IPS DF 6.9 (cell line): ENCODE results near the gene LEFTY1.

Source experiments
- DNase-seq: peaks from one replicate; pipeline ENCODE4 v3.0.0-alpha.2; 2013; ENCODE audit warnings: low read depth, low spot score
- H3K27ac ChIP-seq: one replicate; pipeline ENCODE4 v1.5.1; 2013; ENCODE audit warnings: low read length, control low read depth
- H3K27me3 ChIP-seq: 2 replicates; pipeline ENCODE4 v1.6.1; 2013; ENCODE audit warnings: mild to moderate bottlenecking, low read length; ENCODE audit not compliant: control insufficient read depth, insufficient read depth
- H3K36me3 ChIP-seq: 2 replicates; pipeline ENCODE4 v1.6.1; 2013; ENCODE audit warnings: low read length; ENCODE audit not compliant: control insufficient read depth, insufficient read depth
- H3K4me1 ChIP-seq: 2 replicates; pipeline ENCODE4 v1.6.1; 2013; ENCODE audit warnings: low read length; ENCODE audit not compliant: control insufficient read depth, insufficient read depth
- H3K4me3 ChIP-seq: 2 replicates; pipeline ENCODE4 v1.5.1; 2013; ENCODE audit warnings: mild to moderate bottlenecking, low read length
- H3K9me3 ChIP-seq: 2 replicates; pipeline ENCODE4 v1.6.1; 2013; ENCODE audit warnings: low read length, inconsistent platforms; ENCODE audit not compliant: control insufficient read depth, insufficient read depth
- WGBS: extraction: QIAGEN DNeasy Blood & Tissue Kit; methylation state at CpG from one replicate; pipeline ENCODE4 v1.1.7; 2013; ENCODE audit warnings: mixed read lengths, missing lambda C conversion rate; ENCODE audit not compliant: insufficient read length, insufficient coverage; 5-methylcytosine and 5-hydroxymethylcytosine counted together

LEFTY1 gene

GRCh38 chr1:225899044-225899925, 10.3 kb upstream of the LEFTY1 start:
- no CpG with 5 or more reads among the region's 4 CpGs for WGBS
- Histone ChIP-seq H3K36me3 (no peaks in the 10 kb centered on the region), H3K9me3 (no peaks in the 10 kb centered on the region), H3K4me1 (peaks cover 16% of the 10 kb centered on the region), H3K4me3 (no peak overlapping the region), H3K27ac (no peak overlapping the region), H3K27me3 (no peaks in the 10 kb centered on the region)
- peak; percentile 96 for DNase-seq

DNA sequence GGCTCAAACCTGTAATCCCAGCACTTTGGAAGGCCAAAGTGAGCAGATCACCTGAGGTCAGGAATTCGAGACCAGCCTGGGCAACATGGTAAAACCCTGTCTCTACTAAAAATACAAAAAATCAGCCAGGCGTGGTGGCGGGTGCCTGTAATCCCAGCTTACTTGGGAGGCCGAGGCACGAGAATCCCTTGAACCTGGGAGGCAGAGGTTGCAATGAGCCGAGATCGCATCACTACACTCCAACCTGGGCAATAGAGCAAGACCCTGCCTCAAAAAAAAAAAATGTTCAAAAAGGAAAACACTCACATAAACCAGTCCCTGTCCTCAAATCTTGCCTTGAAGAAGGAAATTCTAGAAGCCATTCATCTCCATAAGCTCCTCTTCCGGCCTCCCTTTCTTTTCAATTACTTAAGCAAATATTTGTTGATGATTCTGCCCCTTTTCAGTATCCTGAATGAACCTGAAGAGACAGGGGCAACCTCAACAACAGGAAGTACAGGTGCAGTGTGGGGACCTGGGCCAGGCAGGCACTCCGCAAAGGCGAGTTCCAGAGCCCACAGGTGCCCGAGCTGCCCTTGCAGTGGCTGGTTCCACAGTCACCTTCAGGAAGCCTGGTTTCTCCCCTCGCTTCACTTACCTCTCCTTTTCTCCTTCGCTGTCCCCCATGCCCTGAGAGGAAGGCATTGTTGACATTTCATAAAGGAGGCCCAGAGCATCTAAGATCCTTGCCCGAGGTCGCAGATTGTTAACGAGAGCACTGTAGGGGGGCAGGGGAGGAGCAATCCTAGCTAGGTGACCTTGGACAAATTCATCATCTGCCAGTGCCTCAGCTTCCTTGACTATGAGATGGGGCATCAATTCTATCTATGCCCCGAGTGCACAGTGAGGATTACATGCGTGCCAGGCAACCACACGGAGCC, 8.9 kb upstream of the LEFTY1 start:
- Histone ChIP-seq H3K9me3 (no peaks in the 10 kb centered on the region), H3K4me3 (no peak overlapping the region), H3K27ac (no peak overlapping the region), H3K27me3 (no peaks in the 10 kb centered on the region), H3K36me3 (no peaks in the 10 kb centered on the region), H3K4me1 (peaks cover 16% of the 10 kb centered on the region)
- no peak for DNase-seq
- WGBS: no CpG with 5 or more reads among the region's 19 CpGs

GRCh38 chr1:225896937-225897549, 8.1 kb upstream of the LEFTY1 start:
- H3K4me3 ChIP-seq: no peak overlapping the region
- no peaks in the 10 kb centered on the region for H3K36me3 ChIP-seq
- peaks cover 16% of the 10 kb centered on the region for H3K4me1 ChIP-seq
- no peaks in the 10 kb centered on the region for H3K27me3 ChIP-seq
- no peak overlapping the region for H3K27ac ChIP-seq
- H3K9me3 ChIP-seq: no peaks in the 10 kb centered on the region
- no CpG with 5 or more reads among the region's 7 CpGs for WGBS
- no peak for DNase-seq

- H3K36me3 ChIP-seq: no peaks in the 10 kb centered on the region
- H3K27me3 ChIP-seq: no peaks in the 10 kb centered on the region
- no peak overlapping the region for H3K27ac ChIP-seq
- H3K4me1 ChIP-seq: peaks cover 16% of the 10 kb centered on the region
- H3K4me3 ChIP-seq: no peak overlapping the region
- WGBS: no CpG with 5 or more reads among the region's 5 CpGs
- DNase-seq: no peak
- H3K9me3 ChIP-seq: no peaks in the 10 kb centered on the region
These were observed 7.5 kb upstream of the LEFTY1 start for GRCh38 chr1:225896494-225896893.

DNA sequence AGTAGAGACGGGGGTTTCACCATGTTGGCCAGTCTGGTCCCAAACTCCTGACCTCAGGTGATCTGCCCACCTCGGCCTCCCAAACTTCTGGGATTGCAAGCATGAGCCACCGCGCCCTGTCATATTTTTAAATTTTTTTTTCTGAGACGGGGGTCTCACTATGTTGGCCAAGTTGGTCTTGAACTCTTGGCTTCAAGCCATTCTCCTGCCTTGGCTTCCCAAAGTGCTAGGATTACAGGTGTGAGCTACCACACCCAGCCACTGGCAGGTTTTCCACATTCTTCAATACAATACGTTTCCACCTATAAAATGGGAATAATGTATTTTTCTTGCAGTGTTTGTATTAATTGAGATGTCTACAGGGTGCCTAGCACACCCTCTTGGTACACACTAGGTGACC, 3.4 kb upstream of the LEFTY1 start:
- WGBS: no CpG with 5 or more reads among the region's 6 CpGs
- H3K27ac ChIP-seq: no peak overlapping the region
- DNase-seq: no peak

GRCh38 chr1:225891229-225891972, 2.5 kb upstream of the LEFTY1 start:
- no CpG with 5 or more reads among the region's 14 CpGs for WGBS
- DNase-seq: no peak
- H3K4me1 ChIP-seq: peaks cover 7% of the 10 kb centered on the region
- H3K9me3 ChIP-seq: no peaks in the 10 kb centered on the region
- no peak overlapping the region for H3K27ac ChIP-seq
- no peak overlapping the region for H3K4me3 ChIP-seq
- no peaks in the 10 kb centered on the region for H3K27me3 ChIP-seq
- no peaks in the 10 kb centered on the region for H3K36me3 ChIP-seq

More for the DNA sequence above, 3.4 kb upstream of the LEFTY1 start:
- Histone ChIP-seq H3K4me1 (peaks cover 9% of the 10 kb centered on the region), H3K27me3 (no peaks in the 10 kb centered on the region), H3K4me3 (no peak overlapping the region), H3K36me3 (no peaks in the 10 kb centered on the region), H3K9me3 (no peaks in the 10 kb centered on the region)

- no peak for DNase-seq
- no CpG with 5 or more reads among the region's 6 CpGs for WGBS
- H3K4me3 ChIP-seq: no peak overlapping the region
These were observed 1.6 kb upstream of the LEFTY1 start for GRCh38 chr1:225890346-225891228.

GRCh38 chr1:225889743-225890142, 797 bp upstream of the LEFTY1 start:
- Histone ChIP-seq H3K9me3 (no peaks in the 10 kb centered on the region), H3K4me3 (no peak overlapping the region), H3K27me3 (no peaks in the 10 kb centered on the region), H3K4me1 (peaks cover 7% of the 10 kb centered on the region), H3K27ac (no peak overlapping the region), H3K36me3 (no peaks in the 10 kb centered on the region)
- WGBS: no CpG with 5 or more reads among the region's 5 CpGs
- no peak for DNase-seq

More at GRCh38 chr1:225890346-225891228, 1.6 kb upstream of the LEFTY1 start:
- H3K27ac ChIP-seq: no peak overlapping the region
- peaks cover 7% of the 10 kb centered on the region for H3K4me1 ChIP-seq
- H3K27me3 ChIP-seq: no peaks in the 10 kb centered on the region
- H3K9me3 ChIP-seq: no peaks in the 10 kb centered on the region
- H3K36me3 ChIP-seq: no peaks in the 10 kb centered on the region

DNA sequence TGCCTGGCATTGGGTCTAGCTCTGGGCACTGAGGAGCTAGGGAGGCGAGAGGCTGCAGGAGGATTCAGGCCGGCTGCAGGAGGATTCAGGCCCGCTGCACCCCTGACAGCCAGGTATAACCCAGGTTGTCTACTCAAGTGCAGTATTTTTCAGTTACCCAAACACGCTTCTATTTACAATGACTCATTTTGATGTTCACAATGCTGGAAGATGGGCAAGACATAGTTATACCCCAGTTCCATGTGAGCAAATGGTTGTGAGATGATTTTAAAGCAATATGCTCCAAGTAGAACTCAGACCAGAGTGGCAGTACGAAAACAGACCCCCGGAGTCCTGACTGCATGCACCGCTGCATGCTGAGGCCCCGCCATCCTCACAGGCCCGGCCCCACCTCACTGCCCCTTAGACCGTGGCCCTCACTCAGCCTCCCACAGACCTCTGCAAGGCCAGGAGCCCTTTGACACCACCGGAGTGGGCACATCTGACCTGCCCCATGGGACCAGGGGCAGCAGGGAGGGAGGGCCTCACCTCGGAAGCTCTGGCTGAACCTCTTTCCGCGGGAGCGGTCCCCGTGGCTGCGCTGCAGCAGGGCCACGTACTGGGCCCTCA, 553 bp downstream of the LEFTY1 start:
- no peak for DNase-seq
- Histone ChIP-seq H3K27ac (no peak overlapping the region), H3K27me3 (no peaks in the 10 kb centered on the region), H3K36me3 (no peaks in the 10 kb centered on the region), H3K4me3 (no peak overlapping the region), H3K4me1 (peaks cover 7% of the 10 kb centered on the region), H3K9me3 (no peaks in the 10 kb centered on the region)
- WGBS: no CpG with 5 or more reads among the region's 18 CpGs
